K562 (cell line): ENCODE measurements around the gene GMPR. TPM values are rescaled to one million over a fixed set of nuclear protein-coding genes. Genes with fewer than 3 reads are reported as not detected.

ENCODE experiments used
- ATAC-seq: fragments of 200-7000 bp; cut with Tn5 transposase; 3 replicates; pipeline ENCODE4 v1.9.1; 2020; ENCODE audit warnings: moderate library complexity
- BruUV-seq: library from RNA; stranded (reverse); fragments of 400-500 nt; replicated peaks from 2 replicates; lab custom pipeline; 2021; lab: Mats Ljungman, UMichigan
- CTCF ChIA-PET: fragments of 300-600 bp; formaldehyde crosslinking; extraction: SDS; loops from one replicate; lab custom pipeline; 2021; ENCODE audit warnings: low intra/inter-chr PET ratio; lab: Yijun Ruan, JAX
- POLR2A ChIA-PET: fragments of 300-600, 350-650 bp; sonication (Branson Sonifier 250); formaldehyde crosslinking; extraction: SDS; loops from one replicate; lab custom pipeline; 2021; ENCODE audit warnings: antibody characterized with exemption, inconsistent platforms; lab: Yijun Ruan, JAX
- DNase-seq, 4 experiments: peaks; one replicate each; pipeline versions ENCODE4 v3.0.0 to v3.0.0-alpha.2; 2011 to 2018; ENCODE audit warnings: low spot score in 3 of 4, mixed read lengths in 3 of 4; ENCODE audit errors: extremely low read depth in 1 of 4
- FAIRE-seq: peaks from 2 replicates; lab custom pipeline; 2011; peaks lifted over from hg19 to GRCh38; lab: Jason Lieb, UNC
- H2AFZ ChIP-seq: 2 replicates; pipeline ENCODE4 v1.6.0; 2011; ENCODE audit warnings: low read depth, low read length, control low read depth, inconsistent platforms
- H3K27ac ChIP-seq: fragments of 200-600 bp; 3 replicates; pipeline ENCODE4 v1.8.0; 2011; ENCODE audit warnings: low read depth, mild to moderate bottlenecking, control low read depth, inconsistent platforms, low read length, moderate library complexity, mixed read lengths; ENCODE audit errors: extremely low read depth
- H3K27me3 ChIP-seq, 2 experiments: fragments of 300-600 bp in 1 of 2; 2 replicates in 1 of 2; 3 replicates in 1 of 2; pipeline versions ENCODE4 v1.6.0 to v1.8.0; 2011; ENCODE audit warnings: inconsistent platforms in 2 of 2, low read length in 2 of 2, mild to moderate bottlenecking in 1 of 2, mixed read lengths in 1 of 2, moderate library complexity in 1 of 2; ENCODE audit not compliant: control insufficient read depth in 2 of 2, insufficient read depth in 2 of 2
- H3K36me3 ChIP-seq: fragments of 300-600 bp; 3 replicates; pipeline ENCODE4 v1.8.0; 2011; ENCODE audit warnings: mild to moderate bottlenecking, low read length, inconsistent platforms; ENCODE audit not compliant: control insufficient read depth, insufficient read depth
- H3K4me1 ChIP-seq, 2 experiments: fragments of 200-600 bp in 1 of 2; replicated peaks in 1 of 2; 2 replicates in 1 of 2; 3 replicates in 1 of 2; pipeline versions ENCODE4 v1.5.1 to v1.8.0; 2011; ENCODE audit warnings: inconsistent platforms in 2 of 2, low read length in 2 of 2, mild to moderate bottlenecking in 1 of 2, mixed read lengths in 1 of 2, moderate library complexity in 1 of 2; ENCODE audit not compliant: control insufficient read depth in 2 of 2, insufficient read depth in 2 of 2
- H3K4me2 ChIP-seq: 2 replicates; pipeline ENCODE4 v1.6.1; 2011; ENCODE audit warnings: low read length, control low read depth, inconsistent platforms, mixed read lengths; ENCODE audit not compliant: insufficient read depth
- H3K4me3 ChIP-seq: fragments of 200-600 bp; sonication (generic), shearing (Covaris generic); 2 replicates; pipeline ENCODE4 v1.5.1; 2016; ENCODE audit warnings: control low read depth, inconsistent platforms
- H3K79me2 ChIP-seq: fragments of 200-600 bp; 3 replicates; pipeline ENCODE4 v1.8.0; 2011; ENCODE audit warnings: low read length, inconsistent platforms; ENCODE audit not compliant: control insufficient read depth, insufficient read depth
- H3K9ac ChIP-seq, 2 experiments: 2 replicates each; pipeline versions ENCODE4 v1.6.0 to v1.6.1; 2011; ENCODE audit warnings: low read depth in 2 of 2, low read length in 2 of 2, control low read depth in 1 of 2, inconsistent platforms in 1 of 2, mild to moderate bottlenecking in 1 of 2, mixed read lengths in 1 of 2; ENCODE audit not compliant: insufficient read depth in 1 of 2
- H3K9me1 ChIP-seq: one replicate; pipeline ENCODE4 v1.6.0; 2011; ENCODE audit warnings: inconsistent platforms, mild to moderate bottlenecking, low read length, moderate library complexity; ENCODE audit not compliant: control insufficient read depth, insufficient read depth
- H3K9me3 ChIP-seq: replicated peaks from 2 replicates; pipeline ENCODE4 v1.5.1; 2011; ENCODE audit warnings: low read depth, low read length, inconsistent platforms; ENCODE audit not compliant: control insufficient read depth, insufficient read depth
- H4K20me1 ChIP-seq: replicated peaks from 2 replicates; pipeline ENCODE4 v1.6.1; 2011; ENCODE audit warnings: low read length, inconsistent platforms, mixed read lengths; ENCODE audit not compliant: control insufficient read depth, insufficient read depth
- BCOR ChIP-seq: fragments of 450-650 bp; IDR thresholded peaks from 2 replicates; pipeline ENCODE4 v1.6.1; 2016
- RBBP5 ChIP-seq: fragments of 200-600 bp; sonication (generic); IDR thresholded peaks from 2 replicates; pipeline ENCODE4 v1.6.1; 2012; ENCODE audit warnings: borderline replicate concordance, mild to moderate bottlenecking, low read length, control low read depth, inconsistent platforms; ENCODE audit not compliant: insufficient read depth, poor library complexity, severe bottlenecking
- SMAD2 ChIP-seq: fragments of 150-350 bp; IDR thresholded peaks from 2 replicates; pipeline ENCODE4 v1.6.1; 2014; ENCODE audit warnings: low read depth, mild to moderate bottlenecking, low read length
- SREBF1 ChIP-seq: fragments of 150-350 bp; IDR thresholded peaks from 2 replicates; pipeline ENCODE4 v1.6.1; 2014; ENCODE audit warnings: antibody characterized with exemption, low read depth, low read length, borderline replicate concordance
- TCF15 ChIP-seq: fragments of 250-450 bp; sonication (Bioruptor Pico); IDR thresholded peaks from 2 replicates; pipeline ENCODE4 v1.8.0; 2022; ENCODE audit warnings: moderate library complexity, mild to moderate bottlenecking, inconsistent platforms
- ZNF140 ChIP-seq: fragments of 250-450 bp; sonication (Bioruptor Pico); IDR thresholded peaks from 2 replicates; pipeline ENCODE4 v1.8.0; 2021; ENCODE audit warnings: moderate library complexity, mild to moderate bottlenecking, inconsistent platforms
- WGBS: fragments of 100-300 bp; shearing (Covaris generic); methylation state at CpG from one replicate; pipeline ENCODE4 v1.1.6; 2016; ENCODE audit warnings: low coverage, mixed read lengths; ENCODE audit not compliant: insufficient coverage; ENCODE audit errors: missing lambda C conversion rate; 5-methylcytosine and 5-hydroxymethylcytosine counted together
- in situ Hi-C: fragments of 300-500 bp; cut with MboI; formaldehyde crosslinking; loops from 4 replicates; pipeline ENCODE4 v1.15.0; 2018; ENCODE audit warnings: inconsistent platforms, mixed read lengths
- intact Hi-C: fragments of 100-400 bp; cut with micrococcal nuclease; formaldehyde crosslinking; loops from 2 replicates; pipeline ENCODE4 v1.14.2; 2022
- polyA plus RNA-seq, 8 experiments: library from polyadenylated mRNA; depleted of rRNA in 4 of 8; stranded (reverse) in 5 of 8; unstranded in 3 of 8; fragments of >200 nt; fragmentation: Nextera tagmentation in 2 of 8; fragmentation: Illumina TruSeq in 1 of 8; extraction: Ambion mirVana in 2 of 8; extraction: Trizol in 1 of 8; gene quantifications; 2 replicates each; pipeline versions ENCODE4 v1.2.1 to v1.2.3, GENCODE V29; 2011 to 2014; ENCODE audit warnings: inconsistent platforms in 1 of 8, missing spikeins in 1 of 8
- total RNA-seq, 7 experiments: library from RNA; depleted of rRNA in 6 of 7; stranded (reverse); fragments of >200 nt in 6 of 7; fragmentation: Illumina TruSeq in 2 of 7; extraction: Trizol in 2 of 7; gene quantifications; 2 replicates each; pipeline versions ENCODE4 v1.2.1 to v1.2.3, GENCODE V29; 2011 to 2021; ENCODE audit warnings: low replicate concordance in 1 of 7
- TF ChIP-seq, protein P1 (sequence below): sonication (generic); formaldehyde crosslinking; IDR thresholded peaks from 2 replicates; pipeline ENCODE4 v1.8.1; 2023; ENCODE audit warnings: mild to moderate bottlenecking, missing genetic modification reagents

GMPR gene
- total and polyA plus RNA-seq, 9 of the 15 experiments (the other 6 are each of a cell fraction or from before 2014, with no cell fraction given), result 34.6 to 83.7 (median 49.8) TPM

- no peaks in the 10 kb centered on the region for H4K20me1 ChIP-seq
- intact Hi-C loops, result no loop called here
- no peak for ATAC-seq
- no peak overlapping the region for H3K27ac ChIP-seq
- H3K9ac ChIP-seq, result no peak overlapping the region
- CTCF ChIA-PET, result no interaction called here
- H3K4me2 ChIP-seq, result no peak overlapping the region
- no peaks in the 10 kb centered on the region for H3K36me3 ChIP-seq
- no peaks in the 10 kb centered on the region for H3K79me2 ChIP-seq
- TF ChIP-seq SREBF1 (no peak), SMAD2 (no peak), ZNF140 (CRISPR knock-in tag) (no peak), BCOR (no peak), TCF15 (CRISPR knock-in tag) (no peak), RBBP5 (no peak)
- TF ChIP-seq, protein P1, sequence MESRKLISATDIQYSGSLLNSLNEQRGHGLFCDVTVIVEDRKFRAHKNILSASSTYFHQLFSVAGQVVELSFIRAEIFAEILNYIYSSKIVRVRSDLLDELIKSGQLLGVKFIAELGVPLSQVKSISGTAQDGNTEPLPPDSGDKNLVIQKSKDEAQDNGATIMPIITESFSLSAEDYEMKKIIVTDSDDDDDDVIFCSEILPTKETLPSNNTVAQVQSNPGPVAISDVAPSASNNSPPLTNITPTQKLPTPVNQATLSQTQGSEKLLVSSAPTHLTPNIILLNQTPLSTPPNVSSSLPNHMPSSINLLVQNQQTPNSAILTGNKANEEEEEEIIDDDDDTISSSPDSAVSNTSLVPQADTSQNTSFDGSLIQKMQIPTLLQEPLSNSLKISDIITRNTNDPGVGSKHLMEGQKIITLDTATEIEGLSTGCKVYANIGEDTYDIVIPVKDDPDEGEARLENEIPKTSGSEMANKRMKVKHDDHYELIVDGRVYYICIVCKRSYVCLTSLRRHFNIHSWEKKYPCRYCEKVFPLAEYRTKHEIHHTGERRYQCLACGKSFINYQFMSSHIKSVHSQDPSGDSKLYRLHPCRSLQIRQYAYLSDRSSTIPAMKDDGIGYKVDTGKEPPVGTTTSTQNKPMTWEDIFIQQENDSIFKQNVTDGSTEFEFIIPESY (CRISPR knock-in tag), result peak; percentile 69; the same call in 1 of the 2 replicates
- TF ChIP-seq, all 486 proteins: peak for 1
- 90% methylated on average over 49 of the region's 50 CpGs for WGBS
- H3K4me1 ChIP-seq, result no peaks in the 10 kb centered on the region; a peak in 3 of 5 replicates
- no TSS peak for BruUV-seq
- in situ Hi-C loops, result no loop called here
- FAIRE-seq, result no peak
- H3K27me3 ChIP-seq, result no peaks in the 10 kb centered on the region; a peak in 1 of 5 replicates
- H3K4me3 ChIP-seq, result no peak overlapping the region
- no peak for DNase-seq
- H3K9me1 ChIP-seq, result no peaks in the 10 kb centered on the region
- H3K9me3 ChIP-seq, result no peaks in the 10 kb centered on the region
- no peak overlapping the region for H2AFZ ChIP-seq
- POLR2A ChIA-PET, result interaction anchor here (1.1 to 2.5 kb wide), 2 partner anchors 11 to 63 kb away, joined by 3 to 8 read pairs; no protein-coding TSS in a partner anchor
Observed at GRCh38 chr6:16198061-16198705, 40.2 kb upstream of the GMPR start.
